Mesendoderm (in vitro differentiated cells): ENCODE data around the gene ASCL3. TPM values are rescaled to one million over a fixed set of nuclear protein-coding genes. Genes with fewer than 3 reads are reported as not detected.
"Not testable (repeated sequence)": the region's sequence is repeated elsewhere in the genome, so short reads cannot be mapped to it uniquely, and the experiment has no call there.

Source experiments
- DNase-seq: peaks from one replicate; pipeline ENCODE4 v3.0.0; 2013
- H2AK5ac ChIP-seq: 2 replicates; pipeline ENCODE4 v1.6.1; 2013; ENCODE audit warnings: low read length, inconsistent platforms
- H2BK120ac ChIP-seq: 2 replicates; pipeline ENCODE4 v1.6.1; 2013; ENCODE audit warnings: low read depth, mild to moderate bottlenecking, low read length, moderate library complexity, mixed read lengths
- H2BK15ac ChIP-seq: replicated peaks from 2 replicates; pipeline ENCODE4 v1.6.1; 2013; ENCODE audit warnings: low read depth, mild to moderate bottlenecking, moderate library complexity
- H2BK5ac ChIP-seq: 2 replicates; pipeline ENCODE4 v1.6.1; 2013; ENCODE audit warnings: low read length, inconsistent platforms
- H3K18ac ChIP-seq: 2 replicates; pipeline ENCODE4 v1.6.1; 2013; ENCODE audit warnings: mild to moderate bottlenecking, low read length, mixed read lengths
- H3K23ac ChIP-seq: one replicate; pipeline ENCODE4 v1.6.1; 2013; ENCODE audit warnings: low read length
- H3K27ac ChIP-seq: 2 replicates; pipeline ENCODE4 v1.5.1; 2013; ENCODE audit warnings: low read depth, mild to moderate bottlenecking, inconsistent platforms, low read length, moderate library complexity
- H3K27me3 ChIP-seq: 2 replicates; pipeline ENCODE4 v1.6.1; 2013; ENCODE audit warnings: low read length, control low read depth, mild to moderate bottlenecking, inconsistent platforms; ENCODE audit not compliant: insufficient read depth, poor library complexity
- H3K36me3 ChIP-seq: 2 replicates; pipeline ENCODE4 v1.6.1; 2013; ENCODE audit warnings: low read length, inconsistent platforms; ENCODE audit not compliant: control insufficient read depth, insufficient read depth
- H3K4ac ChIP-seq: one replicate; pipeline ENCODE4 v1.6.1; 2013; ENCODE audit warnings: low read depth, mild to moderate bottlenecking, low read length, moderate library complexity
- H3K4me1 ChIP-seq: 2 replicates; pipeline ENCODE4 v1.6.1; 2013; ENCODE audit warnings: low read depth, low read length, inconsistent platforms; ENCODE audit not compliant: control insufficient read depth
- H3K4me2 ChIP-seq: 2 replicates; pipeline ENCODE4 v1.6.1; 2013; ENCODE audit warnings: low read length
- H3K4me3 ChIP-seq: 2 replicates; pipeline ENCODE4 v1.5.1; 2013; ENCODE audit warnings: mild to moderate bottlenecking, low read length
- H3K56ac ChIP-seq: one replicate; pipeline ENCODE4 v1.6.1; 2013; ENCODE audit warnings: low read length
- H3K79me1 ChIP-seq: 2 replicates; pipeline ENCODE4 v1.6.1; 2013; ENCODE audit warnings: low read length, inconsistent platforms
- H3K79me2 ChIP-seq: 2 replicates; pipeline ENCODE4 v1.6.1; 2013; ENCODE audit warnings: mild to moderate bottlenecking, low read length; ENCODE audit not compliant: control insufficient read depth, insufficient read depth
- H3K9ac ChIP-seq: 2 replicates; pipeline ENCODE4 v1.6.1; 2013; ENCODE audit warnings: low read length, inconsistent platforms
- H4K5ac ChIP-seq: one replicate; pipeline ENCODE4 v1.6.1; 2013; ENCODE audit warnings: low read length
- H4K8ac ChIP-seq: one replicate; pipeline ENCODE4 v1.6.1; 2013; ENCODE audit warnings: low read depth, mild to moderate bottlenecking, control low read depth, low read length, moderate library complexity
- WGBS: extraction: QIAGEN DNeasy Blood & Tissue Kit; methylation state at CpG from one replicate; pipeline ENCODE4 v1.1.7; 2013; ENCODE audit warnings: low lambda C conversion rate, missing lambda C conversion rate; ENCODE audit not compliant: insufficient coverage; ENCODE audit errors: extremely low coverage; 5-methylcytosine and 5-hydroxymethylcytosine counted together
- small RNA-seq: library from polyadenylated mRNA; stranded (forward); fragments of <200 nt; extraction: miRNeasy Mini kit (QIAGEN cat#:217004); gene quantifications from one replicate; pipeline ENCODE3, GENCODE V24; 2013; ENCODE audit not compliant: insufficient read depth

The ASCL3 gene

DNA sequence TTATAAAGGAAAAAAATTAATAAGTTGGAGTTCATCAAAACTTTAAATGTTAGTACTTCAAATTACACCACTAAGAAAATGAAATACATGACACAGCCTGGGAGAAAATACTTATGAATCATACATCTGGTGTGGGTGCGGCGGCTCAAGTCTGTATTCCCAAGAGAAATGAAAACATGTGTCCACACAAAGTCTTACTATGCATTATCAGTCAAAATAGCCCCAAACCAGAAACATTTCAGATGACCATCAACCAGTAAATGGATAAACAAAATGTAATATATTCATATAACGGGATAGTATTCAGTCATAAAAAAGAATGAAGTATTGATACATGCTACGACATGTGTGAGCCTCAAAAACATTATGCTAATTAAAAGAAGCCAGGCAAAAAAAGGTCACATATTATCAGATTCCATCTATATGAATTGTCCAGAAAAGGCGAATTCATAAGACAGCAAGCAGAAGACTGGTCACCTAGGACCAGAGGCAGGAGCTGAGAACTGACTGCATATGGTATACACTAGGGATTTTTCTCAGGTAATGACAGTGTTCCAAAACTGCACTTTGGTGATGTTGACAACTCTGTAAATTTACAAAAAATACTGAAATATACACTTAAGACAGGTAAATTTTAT, 37.2 kb downstream of the ASCL3 start:
- Histone ChIP-seq H3K27me3 (no peaks in the 10 kb centered on the region), H3K4ac (no peak overlapping the region), H3K36me3 (no peaks in the 10 kb centered on the region), H3K27ac (no peak overlapping the region), H2BK15ac (no peak overlapping the region), H2BK120ac (no peak overlapping the region), H3K4me2 (no peak overlapping the region), H3K56ac (no peak overlapping the region), H4K8ac (no peak overlapping the region), H4K5ac (no peak overlapping the region), H2BK5ac (no peak overlapping the region), H3K4me3 (no peak overlapping the region), H3K79me2 (no peaks in the 10 kb centered on the region), H3K9ac (no peak overlapping the region), H3K18ac (no peak overlapping the region), H2AK5ac (no peak overlapping the region), H3K23ac (no peak overlapping the region), H3K79me1 (no peaks in the 10 kb centered on the region), H3K4me1 (no peaks in the 10 kb centered on the region)
- DNase-seq, result no peak
- no CpG with 5 or more reads among the region's 5 CpGs for WGBS

DNA sequence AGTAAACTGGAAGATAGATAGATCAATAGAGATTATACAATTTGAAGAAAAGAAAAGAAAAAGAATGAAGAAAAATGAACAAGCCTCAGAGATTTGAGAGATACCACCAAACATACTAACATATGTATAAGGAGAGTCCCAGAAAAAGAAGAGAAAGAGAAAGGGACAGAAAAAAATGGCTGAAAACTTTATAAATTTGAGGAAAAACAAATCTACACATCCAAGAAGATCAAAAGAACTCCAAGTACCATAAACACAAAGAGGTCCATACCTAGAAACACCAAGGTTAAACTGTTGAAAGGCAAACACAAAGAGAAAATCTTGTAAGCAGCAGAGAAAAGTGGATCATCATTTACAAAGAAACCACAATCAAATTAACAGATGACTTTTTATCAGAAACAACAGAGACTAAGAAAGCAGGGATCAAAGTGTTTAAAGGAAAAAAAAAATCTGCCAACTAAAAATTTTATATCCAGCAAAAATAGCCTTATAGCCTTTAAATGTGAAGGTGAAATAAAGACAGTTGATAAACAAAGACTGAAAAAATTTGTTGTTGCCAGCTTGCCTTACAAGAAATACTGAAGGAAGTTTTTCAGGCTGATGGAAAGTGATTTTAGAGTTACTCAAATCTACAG, 43.6 kb downstream of the ASCL3 start:
- Histone ChIP-seq H4K5ac (no peak overlapping the region), H4K8ac (no peak overlapping the region), H3K9ac (no peak overlapping the region), H2BK15ac (no peak overlapping the region), H3K4me2 (no peak overlapping the region), H2BK5ac (no peak overlapping the region), H3K18ac (no peak overlapping the region), H3K27me3 (no peaks in the 10 kb centered on the region), H3K4ac (no peak overlapping the region), H3K56ac (no peak overlapping the region), H3K27ac (no peak overlapping the region), H3K4me1 (no peaks in the 10 kb centered on the region), H3K79me2 (no peaks in the 10 kb centered on the region), H3K36me3 (no peaks in the 10 kb centered on the region), H3K4me3 (no peak overlapping the region), H3K23ac (no peak overlapping the region), H3K79me1 (no peaks in the 10 kb centered on the region), H2AK5ac (no peak overlapping the region), H2BK120ac (no peak overlapping the region)
- no peak for DNase-seq

DNA sequence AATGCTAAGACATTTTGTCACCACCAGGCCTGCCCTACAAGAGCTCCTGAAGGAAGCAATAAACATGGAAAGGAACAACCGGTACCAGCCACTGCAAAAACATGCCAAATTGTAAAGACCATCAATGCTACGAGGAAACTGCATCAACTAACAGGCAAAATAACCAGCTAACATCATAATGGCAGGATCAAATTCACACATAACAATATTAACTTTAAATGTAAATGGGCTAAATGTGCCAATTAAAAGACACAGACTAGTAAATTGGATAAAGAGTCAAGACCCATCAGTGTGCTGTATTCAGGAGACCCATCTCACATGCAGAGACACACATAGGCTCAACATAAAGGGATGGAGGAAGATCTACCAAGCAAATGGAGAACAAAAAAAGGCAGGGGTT, 51.6 kb downstream of the ASCL3 start:
- not testable (repeated sequence) for H2AK5ac ChIP-seq, H3K23ac ChIP-seq

More for the DNA sequence above, 51.6 kb downstream of the ASCL3 start:
- H3K56ac ChIP-seq, H2BK15ac ChIP-seq, H3K27ac ChIP-seq, H3K9ac ChIP-seq, H3K36me3 ChIP-seq, H3K18ac ChIP-seq, H4K5ac ChIP-seq, H3K4me3 ChIP-seq, H2BK120ac ChIP-seq, H3K4me1 ChIP-seq, H2BK5ac ChIP-seq, H3K79me2 ChIP-seq, H3K4ac ChIP-seq, DNase-seq, H4K8ac ChIP-seq, H3K79me1 ChIP-seq, H3K4me2 ChIP-seq, H3K27me3 ChIP-seq: not testable (repeated sequence)
- WGBS, result no CpG with 5 or more reads among the region's 2 CpGs

Small RNA genes within 50 kb of the gene (small RNA-seq; reads per million reads assigned to genes)
- gene RF00019, result not detected
